IMR-90 (cell line): Measurements from ENCODE around the gene ZNF521. TPM values are rescaled to one million over a fixed set of nuclear protein-coding genes. Genes with fewer than 3 reads are reported as not detected.

Source experiments
- ATAC-seq: fragments of 200-7000 bp; cut with Tn5 transposase; 2 replicates; pipeline ENCODE4 v1.9.1; 2020; ENCODE audit warnings: low read depth, mild to moderate bottlenecking, moderate library complexity
- BruUV-seq: library from RNA; stranded (reverse); fragments of 400-500 nt; replicated peaks from 2 replicates; lab custom pipeline; 2021; lab: Mats Ljungman, UMichigan
- CTCF ChIA-PET: fragments of 300-600 bp; formaldehyde crosslinking; extraction: SDS; loops from one replicate; lab custom pipeline; 2021; ENCODE audit warnings: antibody characterized with exemption; lab: Yijun Ruan, JAX
- POLR2A ChIA-PET: fragments of 300-600 bp; sonication (Branson Sonifier 250); formaldehyde crosslinking; loops from one replicate; lab custom pipeline; 2022; ENCODE audit warnings: antibody characterized with exemption; ENCODE audit not compliant: unreplicated experiment; lab: Charles Lee
- DNase-seq: peaks from one replicate; pipeline ENCODE4 v3.0.0; 2013
- H2AFZ ChIP-seq: replicated peaks from 2 replicates; pipeline ENCODE3; 2013; ENCODE audit warnings: low read length, mild to moderate bottlenecking; ENCODE audit not compliant: poor library complexity
- H2AK5ac ChIP-seq: 2 replicates; pipeline ENCODE4 v1.6.1; 2013; ENCODE audit warnings: low read depth, low read length, inconsistent platforms
- H2AK9ac ChIP-seq: replicated peaks from 2 replicates; pipeline ENCODE3; 2013; ENCODE audit warnings: mild to moderate bottlenecking, low read depth, low read length, moderate library complexity; ENCODE audit not compliant: poor library complexity
- H2BK120ac ChIP-seq: 2 replicates; pipeline ENCODE4 v1.6.1; 2013; ENCODE audit warnings: low read depth, low read length, inconsistent platforms
- H2BK15ac ChIP-seq: 3 replicates; pipeline ENCODE4 v1.6.1; 2013; ENCODE audit warnings: low read depth, low read length, inconsistent platforms
- H2BK20ac ChIP-seq: 2 replicates; pipeline ENCODE4 v1.6.1; 2013; ENCODE audit warnings: low read depth, mild to moderate bottlenecking, inconsistent platforms, low read length, moderate library complexity
- H2BK5ac ChIP-seq: 2 replicates; pipeline ENCODE4 v1.6.1; 2013; ENCODE audit warnings: mild to moderate bottlenecking, low read depth, low read length, inconsistent platforms; ENCODE audit not compliant: poor library complexity, severe bottlenecking
- H3K14ac ChIP-seq: replicated peaks from 2 replicates; pipeline ENCODE4 v1.6.1; 2013; ENCODE audit warnings: low read depth, low read length, inconsistent platforms
- H3K18ac ChIP-seq: 2 replicates; pipeline ENCODE4 v1.6.1; 2013; ENCODE audit warnings: low read depth, low read length, control low read depth
- H3K23ac ChIP-seq: 2 replicates; pipeline ENCODE4 v1.6.1; 2013; ENCODE audit warnings: low read depth, low read length, inconsistent platforms
- H3K27ac ChIP-seq: 2 replicates; pipeline ENCODE4 v1.5.1; 2013; ENCODE audit warnings: mild to moderate bottlenecking, control low read depth, low read length; ENCODE audit not compliant: insufficient read depth
- H3K27me3 ChIP-seq: 2 replicates; pipeline ENCODE4 v1.6.1; 2013; ENCODE audit warnings: low read length; ENCODE audit not compliant: control insufficient read depth, insufficient read depth
- H3K36me3 ChIP-seq: 2 replicates; pipeline ENCODE4 v1.6.1; 2013; ENCODE audit warnings: low read length, mixed read lengths; ENCODE audit not compliant: control insufficient read depth, insufficient read depth
- H3K4ac ChIP-seq: 2 replicates; pipeline ENCODE4 v1.6.1; 2013; ENCODE audit warnings: low read depth, low read length, inconsistent platforms
- H3K4me1 ChIP-seq: 2 replicates; pipeline ENCODE4 v1.6.1; 2013; ENCODE audit warnings: low read length, mixed read lengths; ENCODE audit not compliant: control insufficient read depth, insufficient read depth
- H3K4me2 ChIP-seq: 2 replicates; pipeline ENCODE4 v1.6.1; 2013; ENCODE audit warnings: low read depth, mild to moderate bottlenecking, control low read depth, low read length, moderate library complexity
- H3K4me3 ChIP-seq: 2 replicates; pipeline ENCODE4 v1.5.1; 2013; ENCODE audit warnings: low read depth, mild to moderate bottlenecking, control low read depth, low read length, moderate library complexity; ENCODE audit not compliant: insufficient read depth
- H3K56ac ChIP-seq: 2 replicates; pipeline ENCODE4 v1.6.1; 2013; ENCODE audit warnings: low read length, inconsistent platforms; ENCODE audit not compliant: insufficient read depth; ENCODE audit errors: extremely low read depth
- H3K79me1 ChIP-seq, 2 experiments: 2 replicates each; pipeline ENCODE4 v1.6.1; 2013; ENCODE audit warnings: low read length in 2 of 2, inconsistent platforms in 1 of 2, low read depth in 1 of 2
- H3K9ac ChIP-seq: 2 replicates; pipeline ENCODE4 v1.6.1; 2013; ENCODE audit warnings: low read depth, low read length, control low read depth
- H3K9me1 ChIP-seq: 2 replicates; pipeline ENCODE4 v1.6.1; 2013; ENCODE audit warnings: low read length, inconsistent platforms; ENCODE audit not compliant: insufficient read depth
- H3K9me3 ChIP-seq: 2 replicates; pipeline ENCODE4 v1.6.1; 2013; ENCODE audit warnings: low read length; ENCODE audit not compliant: control insufficient read depth, insufficient read depth
- H4K20me1 ChIP-seq: 2 replicates; pipeline ENCODE4 v1.6.1; 2013; ENCODE audit warnings: low read length, inconsistent platforms; ENCODE audit not compliant: insufficient read depth
- H4K5ac ChIP-seq: 2 replicates; pipeline ENCODE4 v1.6.1; 2013; ENCODE audit warnings: mild to moderate bottlenecking, low read depth, low read length, control low read depth
- H4K8ac ChIP-seq, 2 experiments: 2 replicates each; pipeline ENCODE4 v1.6.1; 2013; ENCODE audit warnings: low read depth in 2 of 2, low read length in 2 of 2, control low read depth in 1 of 2, inconsistent platforms in 1 of 2
- H4K91ac ChIP-seq: 2 replicates; pipeline ENCODE4 v1.6.1; 2013; ENCODE audit warnings: low read depth, low read length, inconsistent platforms; ENCODE audit not compliant: insufficient read depth
- BHLHE40 ChIP-seq: fragments of 150-350 bp; IDR thresholded peaks from 2 replicates; pipeline ENCODE4 v1.6.1; 2016; ENCODE audit warnings: mild to moderate bottlenecking, low read depth, low read length
- FOS ChIP-seq: fragments of 150-350 bp; IDR thresholded peaks from 2 replicates; pipeline ENCODE4 v1.6.1; 2016; ENCODE audit warnings: low read depth, low read length
- MAFK ChIP-seq: IDR thresholded peaks from 2 replicates; pipeline ENCODE4 v1.6.1; 2012; ENCODE audit warnings: low read depth, low read length, improper control_type of control experiment
- POLR2A ChIP-seq: IDR thresholded peaks from 2 replicates; pipeline ENCODE4 v1.6.1; 2012; ENCODE audit warnings: mild to moderate bottlenecking, low read depth, low read length
- RAD21 ChIP-seq: IDR thresholded peaks from 2 replicates; pipeline ENCODE4 v1.6.1; 2012; ENCODE audit warnings: low read length, improper control_type of control experiment
- RFX5 ChIP-seq: IDR thresholded peaks from 2 replicates; pipeline ENCODE4 v1.8.0; 2012; ENCODE audit warnings: low read depth, mild to moderate bottlenecking, low read length, moderate library complexity
- SMC3 ChIP-seq: fragments of 150-350 bp; IDR thresholded peaks from 2 replicates; pipeline ENCODE4 v1.6.1; 2016; ENCODE audit warnings: low read depth, mild to moderate bottlenecking, antibody characterized with exemption, low read length, moderate library complexity
- WGBS, 2 experiments: methylation state at CpG; one replicate each; pipeline versions ENCODE4 v1.1.5 to v1.1.7; 2013; ENCODE audit warnings: missing lambda C conversion rate in 2 of 2; ENCODE audit not compliant: insufficient read length in 1 of 2; ENCODE audit errors: extremely low coverage in 2 of 2; 5-methylcytosine and 5-hydroxymethylcytosine counted together
- dilution Hi-C: fragments of 300-500 bp; cut with HindIII; formaldehyde crosslinking; loops from one replicate; pipeline ENCODE4 v1.14.3; 2018; ENCODE audit warnings: low sequenced_read_pairs; ENCODE audit not compliant: unreplicated experiment
- in situ Hi-C: fragments of 300-500 bp; cut with MboI; formaldehyde crosslinking; loops from 3 replicates; pipeline ENCODE4 v1.14.3; 2019; ENCODE audit warnings: low sequenced_read_pairs, inconsistent platforms, mixed read lengths
- intact Hi-C: fragments of 100-400 bp; cut with micrococcal nuclease; formaldehyde crosslinking; loops from 2 replicates; pipeline ENCODE4 v1.10.0; 2022
- polyA plus RNA-seq, 3 experiments: library from polyadenylated mRNA; depleted of rRNA; stranded (reverse); fragments of >200 nt; gene quantifications; 2 replicates each; pipeline ENCODE4 v1.2.3, GENCODE V29; 2012; ENCODE audit warnings: low replicate concordance in 1 of 3
- total RNA-seq: library from RNA; depleted of rRNA; stranded (reverse); fragments of >200 nt; gene quantifications from 2 replicates; pipeline ENCODE4 v1.2.3, GENCODE V29; 2012
- TF ChIP-seq, protein P1 (sequence below): conservative IDR thresholded peaks from 2 replicates; pipeline ENCODE4 v1.5.1; 2012; ENCODE audit warnings: mild to moderate bottlenecking, low read depth, low read length, improper control_type of control experiment
- TF ChIP-seq, protein P2 (sequence below): fragments of 150-350 bp; IDR thresholded peaks from 2 replicates; pipeline ENCODE4 v1.6.1; 2016; ENCODE audit warnings: low read depth, mild to moderate bottlenecking, low read length, moderate library complexity, borderline replicate concordance
- TF ChIP-seq, protein P3 (sequence below): fragments of 150-350 bp; IDR thresholded peaks from 2 replicates; pipeline ENCODE4 v1.6.1; 2017; ENCODE audit warnings: mild to moderate bottlenecking, antibody characterized with exemption, low read length, low read depth

ZNF521 gene
- total and polyA plus RNA-seq, 2 of the 4 experiments (the other 2 are of a cell fraction): 21.5 to 59.3 TPM

DNA sequence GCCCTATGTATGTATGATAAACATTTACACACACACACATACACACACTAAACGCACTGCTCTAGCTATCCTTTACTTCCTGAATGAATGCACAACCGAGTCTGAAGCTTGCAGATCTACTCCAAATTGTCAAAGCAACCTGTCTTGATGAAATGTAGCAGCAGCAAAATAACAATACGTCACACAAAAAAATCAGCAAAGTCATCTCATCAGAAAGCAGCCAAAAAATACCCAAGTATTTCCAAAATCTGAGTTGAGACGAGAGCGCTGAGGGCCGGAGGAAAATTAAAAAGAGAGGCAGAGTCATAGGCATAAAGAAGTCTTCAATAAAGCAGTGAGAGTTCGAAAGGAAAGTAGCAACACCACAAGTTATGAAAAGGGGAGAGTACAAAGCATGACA is 67.7 kb downstream of the ZNF521 start:
- Histone ChIP-seq H4K8ac (no peak overlapping the region), H3K27ac (no peak overlapping the region), H3K4me3 (no peak overlapping the region), H4K20me1 (peaks cover 9% of the 10 kb centered on the region; the same call in 1 of the 2 replicates), H2BK120ac (no peak overlapping the region), H4K91ac (no peak overlapping the region), H3K9me3 (no peaks in the 10 kb centered on the region), H3K18ac (no peak overlapping the region), H2BK5ac (no peak overlapping the region), H3K4me1 (peaks cover 22% of the 10 kb centered on the region), H2BK15ac (no peak overlapping the region), H3K27me3 (no peaks in the 10 kb centered on the region), H3K9ac (no peak overlapping the region), H3K4me2 (no peak overlapping the region), H2AK9ac (no peak overlapping the region), H4K5ac (no peak overlapping the region), H3K23ac (no peak overlapping the region; the same call in 1 of the 2 replicates), H3K79me1 (peaks cover 27 to 43% of the 10 kb centered on the region in 2 experiments), H3K4ac (no peak overlapping the region), H3K36me3 (peaks cover 6% of the 10 kb centered on the region), H2BK20ac (no peak overlapping the region), H2AFZ (no peak overlapping the region), H2AK5ac (no peak overlapping the region), H3K56ac (no peak overlapping the region), H3K9me1 (peaks cover 6% of the 10 kb centered on the region), H3K14ac (no peak overlapping the region)
- no peak for TF ChIP-seq MAFK
- TF ChIP-seq POLR2A: no peak
- TF ChIP-seq SMC3: no peak
- TF ChIP-seq FOS: no peak
- no peak for TF ChIP-seq RAD21
- TF ChIP-seq, protein P1, sequence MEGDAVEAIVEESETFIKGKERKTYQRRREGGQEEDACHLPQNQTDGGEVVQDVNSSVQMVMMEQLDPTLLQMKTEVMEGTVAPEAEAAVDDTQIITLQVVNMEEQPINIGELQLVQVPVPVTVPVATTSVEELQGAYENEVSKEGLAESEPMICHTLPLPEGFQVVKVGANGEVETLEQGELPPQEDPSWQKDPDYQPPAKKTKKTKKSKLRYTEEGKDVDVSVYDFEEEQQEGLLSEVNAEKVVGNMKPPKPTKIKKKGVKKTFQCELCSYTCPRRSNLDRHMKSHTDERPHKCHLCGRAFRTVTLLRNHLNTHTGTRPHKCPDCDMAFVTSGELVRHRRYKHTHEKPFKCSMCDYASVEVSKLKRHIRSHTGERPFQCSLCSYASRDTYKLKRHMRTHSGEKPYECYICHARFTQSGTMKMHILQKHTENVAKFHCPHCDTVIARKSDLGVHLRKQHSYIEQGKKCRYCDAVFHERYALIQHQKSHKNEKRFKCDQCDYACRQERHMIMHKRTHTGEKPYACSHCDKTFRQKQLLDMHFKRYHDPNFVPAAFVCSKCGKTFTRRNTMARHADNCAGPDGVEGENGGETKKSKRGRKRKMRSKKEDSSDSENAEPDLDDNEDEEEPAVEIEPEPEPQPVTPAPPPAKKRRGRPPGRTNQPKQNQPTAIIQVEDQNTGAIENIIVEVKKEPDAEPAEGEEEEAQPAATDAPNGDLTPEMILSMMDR: no peak
- no peak for TF ChIP-seq RFX5
- TF ChIP-seq, protein P2, sequence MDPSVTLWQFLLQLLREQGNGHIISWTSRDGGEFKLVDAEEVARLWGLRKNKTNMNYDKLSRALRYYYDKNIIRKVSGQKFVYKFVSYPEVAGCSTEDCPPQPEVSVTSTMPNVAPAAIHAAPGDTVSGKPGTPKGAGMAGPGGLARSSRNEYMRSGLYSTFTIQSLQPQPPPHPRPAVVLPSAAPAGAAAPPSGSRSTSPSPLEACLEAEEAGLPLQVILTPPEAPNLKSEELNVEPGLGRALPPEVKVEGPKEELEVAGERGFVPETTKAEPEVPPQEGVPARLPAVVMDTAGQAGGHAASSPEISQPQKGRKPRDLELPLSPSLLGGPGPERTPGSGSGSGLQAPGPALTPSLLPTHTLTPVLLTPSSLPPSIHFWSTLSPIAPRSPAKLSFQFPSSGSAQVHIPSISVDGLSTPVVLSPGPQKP: no peak
- TF ChIP-seq, protein P3, sequence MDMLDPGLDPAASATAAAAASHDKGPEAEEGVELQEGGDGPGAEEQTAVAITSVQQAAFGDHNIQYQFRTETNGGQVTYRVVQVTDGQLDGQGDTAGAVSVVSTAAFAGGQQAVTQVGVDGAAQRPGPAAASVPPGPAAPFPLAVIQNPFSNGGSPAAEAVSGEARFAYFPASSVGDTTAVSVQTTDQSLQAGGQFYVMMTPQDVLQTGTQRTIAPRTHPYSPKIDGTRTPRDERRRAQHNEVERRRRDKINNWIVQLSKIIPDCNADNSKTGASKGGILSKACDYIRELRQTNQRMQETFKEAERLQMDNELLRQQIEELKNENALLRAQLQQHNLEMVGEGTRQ: no peak
- TF ChIP-seq BHLHE40: no peak
- POLR2A ChIA-PET: no interaction called here
- 100% methylated on average over 1 of the region's 7 CpGs; no CpG with 5 or more reads in 1 of the 2 experiments for WGBS, 2 experiments
- in situ Hi-C loops (no loop called here), intact Hi-C loops (no loop called here), dilution Hi-C loops (no loop called here)
- BruUV-seq: no TSS peak
- ATAC-seq (no peak), DNase-seq (no peak)
- CTCF ChIA-PET: no interaction called here
